Hepatic stellate cell (primary cell): ENCODE results near the gene C3orf22.
A peak's percentile ranks its signal among the peaks of the same experiment; 100 is the strongest.

ENCODE experiments used
- DNase-seq: peaks from one replicate; pipeline ENCODE4 v3.0.0; 2011; ENCODE audit warnings: low spot score

C3orf22 gene

DNA sequence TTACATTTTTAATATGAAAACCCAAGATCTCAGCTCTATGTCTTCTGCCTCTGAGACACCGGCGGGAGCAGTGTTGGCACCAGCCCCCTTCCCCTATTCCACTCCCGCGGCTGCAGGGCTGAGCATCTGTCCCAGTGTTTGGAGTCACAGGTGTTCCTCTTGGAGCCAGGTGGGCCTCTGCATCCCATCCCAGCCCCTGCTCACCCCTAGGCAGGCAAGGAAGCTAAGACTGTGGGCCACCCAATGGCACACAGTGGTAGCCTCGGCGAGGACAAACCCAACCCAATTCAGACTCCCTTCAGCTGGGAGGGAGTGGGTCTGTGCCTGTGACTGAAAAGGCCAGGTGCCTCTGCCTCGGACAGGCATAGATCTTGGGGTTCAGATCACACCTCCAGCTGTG, 31.7 kb downstream of the C3orf22 start:
- DNase-seq, result no peak

- DNase-seq, result no peak
These were observed 32.1 kb downstream of the C3orf22 start for GRCh38 chr3:126526668-126527005.

DNA sequence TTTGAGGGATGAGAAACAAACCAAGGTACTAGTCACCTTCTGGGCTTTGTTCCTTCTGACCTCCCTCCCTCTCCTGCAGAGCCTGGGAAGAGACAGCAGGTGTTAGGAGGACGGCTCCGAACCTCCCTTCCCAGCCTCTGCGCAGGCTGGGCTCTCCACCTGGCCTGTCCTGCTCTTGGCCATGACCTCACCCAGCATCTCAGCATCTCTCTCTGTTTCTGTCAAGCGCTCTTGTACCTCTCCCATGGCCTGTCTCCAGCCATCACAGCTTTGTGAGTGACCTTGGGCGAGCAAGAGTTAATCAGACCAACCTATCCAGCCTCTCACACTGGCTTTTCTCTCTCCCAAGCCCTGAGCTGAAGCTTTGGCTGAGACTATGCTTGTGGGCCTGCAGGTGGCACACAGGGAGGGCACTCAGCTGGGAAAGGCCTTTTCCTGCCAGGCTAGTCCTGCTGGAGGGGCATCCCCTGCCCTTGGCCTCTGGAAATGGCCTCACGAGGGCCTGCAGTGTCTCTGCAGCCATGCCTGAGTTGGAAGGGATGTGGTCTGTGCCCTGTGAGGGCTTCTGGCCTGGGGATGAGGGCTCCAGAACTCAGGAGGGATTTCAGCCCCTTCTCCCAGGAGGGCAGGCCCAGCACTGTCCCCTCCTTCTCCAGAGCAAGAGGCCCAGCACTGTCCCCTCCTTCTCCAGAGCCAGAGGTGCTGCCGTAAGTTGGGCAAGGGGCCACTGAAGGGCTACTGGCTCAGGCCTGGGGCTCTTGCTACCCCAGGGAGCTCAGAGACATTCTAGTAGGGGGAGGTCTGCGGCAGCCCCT, 32.7 kb downstream of the C3orf22 start:
- no peak for DNase-seq

- no peak for DNase-seq
These were observed 33.5 kb downstream of the C3orf22 start for GRCh38 chr3:126525091-126525852.

DNA sequence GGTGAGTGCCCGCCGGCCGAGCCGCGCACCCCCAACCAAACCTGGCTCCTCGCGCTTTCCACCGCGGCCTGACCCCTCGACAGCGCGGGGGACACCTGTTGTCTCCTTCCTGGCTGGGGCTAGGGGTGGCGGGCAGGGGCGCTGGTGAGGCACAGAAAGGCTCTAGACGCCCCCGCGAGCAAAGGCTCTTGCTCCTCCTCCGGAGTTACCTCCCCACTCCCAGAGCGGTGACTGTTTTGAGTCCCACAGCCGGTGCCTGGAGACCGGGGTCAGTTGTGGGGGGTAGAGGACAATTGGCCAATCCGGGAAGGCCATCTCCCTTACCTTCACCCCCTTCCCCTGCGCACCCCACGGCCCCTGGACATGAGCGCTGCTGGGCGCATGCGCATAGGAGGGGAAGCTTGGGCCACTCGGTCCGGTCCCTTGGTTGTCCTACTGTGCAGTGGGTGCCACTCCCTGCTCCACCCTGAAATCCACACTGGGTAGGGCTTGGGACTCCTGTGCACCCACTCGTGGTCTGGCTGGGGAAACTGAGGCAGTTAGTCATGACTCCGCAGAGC, 34.2 kb downstream of the C3orf22 start:
- DNase-seq, result no peak

- DNase-seq, result peak; percentile 43
These were observed 34.8 kb downstream of the C3orf22 start, which contains the start of gene CHST13 for GRCh38 chr3:126523745-126524428. CHST13 (plus strand) TSS chr3:126524155; CDS start chr3:126524333, 178 bp downstream.

DNA sequence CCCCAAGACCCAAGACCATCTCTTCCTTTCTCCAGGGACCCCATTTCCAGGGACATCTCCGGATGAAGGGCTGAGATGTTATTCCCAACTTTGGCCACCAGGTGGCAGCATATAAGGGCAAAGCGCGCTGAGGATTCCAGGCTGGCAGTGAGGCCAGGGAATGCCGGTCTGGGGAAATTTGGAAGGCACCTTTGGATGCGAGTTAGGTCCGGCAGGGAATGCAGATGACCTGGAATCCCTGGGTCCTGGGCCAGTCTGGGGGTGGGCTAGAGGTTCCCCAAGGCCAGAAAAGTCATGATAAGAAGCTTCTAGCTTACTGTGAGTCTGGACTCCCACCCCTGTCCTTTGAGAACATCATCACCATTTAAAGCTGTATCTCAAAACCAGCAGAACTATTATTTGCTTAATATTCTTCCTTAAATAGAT, 36.4 kb downstream of the C3orf22 start:
- peak; percentile 87 for DNase-seq

DNA sequence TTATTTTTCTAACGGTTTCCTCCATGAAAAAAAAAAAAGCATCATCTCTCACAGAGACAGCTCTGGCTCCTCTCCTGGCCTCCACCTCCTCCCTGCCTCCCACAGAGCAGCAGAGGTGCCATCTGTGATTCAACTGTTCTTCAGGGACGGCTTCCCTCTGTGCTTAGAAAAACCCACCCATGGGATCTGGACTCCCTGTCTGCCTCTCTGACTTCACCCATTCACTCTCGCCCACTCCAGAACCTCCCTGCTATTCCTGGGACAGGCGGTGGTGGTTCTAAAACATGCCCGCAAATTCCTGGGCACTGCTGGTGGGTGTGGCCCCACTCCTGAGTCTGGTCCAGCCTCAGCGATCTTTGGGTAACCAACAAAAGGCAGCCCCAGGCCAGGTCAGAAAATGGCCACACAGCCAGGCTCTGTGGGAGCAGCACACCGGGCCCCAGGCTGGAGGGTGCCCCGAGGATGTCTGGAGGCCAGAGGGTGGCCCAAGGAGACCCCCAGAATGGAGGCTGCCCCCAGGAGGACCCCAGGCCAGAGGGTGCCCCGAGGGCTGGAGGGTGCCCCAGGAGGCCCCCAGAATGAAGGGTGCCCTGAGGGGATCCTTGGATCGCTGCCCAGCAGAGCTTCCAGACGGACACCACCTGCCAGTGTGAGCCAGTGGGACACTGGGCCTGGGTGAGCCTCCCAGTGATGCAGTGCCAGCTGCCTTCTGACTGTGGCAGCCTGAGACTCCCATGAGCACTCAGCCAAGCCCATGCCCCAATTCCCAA, 37.4 kb downstream of the C3orf22 start:
- no peak for DNase-seq

DNA sequence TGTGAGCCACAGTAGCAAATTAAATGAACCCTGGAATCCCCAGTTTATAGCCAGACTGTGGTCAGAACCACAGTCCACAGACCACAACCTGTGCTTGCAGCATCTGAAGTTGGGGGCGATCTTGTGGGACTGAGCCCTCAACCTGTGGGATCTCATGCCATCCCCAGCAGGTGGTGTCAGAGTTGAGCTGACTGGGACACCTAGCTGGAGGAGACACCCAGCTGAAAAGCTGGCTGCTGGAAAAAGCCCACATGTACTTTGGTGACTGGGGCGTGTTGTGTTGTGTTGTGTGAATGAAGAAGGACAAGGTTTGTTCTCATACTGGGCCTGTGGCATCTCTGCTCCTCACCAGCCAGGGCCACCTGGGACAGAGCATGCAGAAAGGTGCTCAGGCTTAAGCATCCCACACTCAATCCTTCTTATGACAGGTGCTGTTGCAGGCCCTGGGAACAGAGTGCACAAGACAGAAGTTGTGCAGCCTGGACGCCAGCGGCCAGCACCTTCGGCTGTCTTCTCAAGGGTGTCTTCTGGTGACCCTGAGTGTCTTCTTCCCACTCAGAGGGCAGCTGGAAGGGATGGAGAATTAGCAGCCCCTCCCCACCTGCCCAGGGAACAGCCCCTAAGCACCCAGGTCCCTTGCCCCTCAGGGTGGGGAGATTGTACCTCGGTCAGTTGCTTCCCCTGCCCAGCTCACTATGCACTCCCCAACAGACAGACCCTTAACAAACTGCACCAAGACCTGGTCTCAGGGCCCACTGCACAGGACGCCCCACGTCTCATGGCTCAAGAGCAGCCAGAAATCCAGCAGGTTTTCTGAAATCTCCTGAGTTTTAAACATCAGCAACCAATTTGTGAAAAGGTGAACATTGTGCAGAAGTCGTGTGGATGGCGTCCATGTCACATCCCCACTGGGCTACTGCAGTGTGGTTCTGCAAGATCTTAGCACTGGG, 39.0 kb downstream of the C3orf22 start:
- no peak for DNase-seq

- no peak for DNase-seq
These were observed 40.0 kb downstream of the C3orf22 start for GRCh38 chr3:126518779-126519177.

DNA sequence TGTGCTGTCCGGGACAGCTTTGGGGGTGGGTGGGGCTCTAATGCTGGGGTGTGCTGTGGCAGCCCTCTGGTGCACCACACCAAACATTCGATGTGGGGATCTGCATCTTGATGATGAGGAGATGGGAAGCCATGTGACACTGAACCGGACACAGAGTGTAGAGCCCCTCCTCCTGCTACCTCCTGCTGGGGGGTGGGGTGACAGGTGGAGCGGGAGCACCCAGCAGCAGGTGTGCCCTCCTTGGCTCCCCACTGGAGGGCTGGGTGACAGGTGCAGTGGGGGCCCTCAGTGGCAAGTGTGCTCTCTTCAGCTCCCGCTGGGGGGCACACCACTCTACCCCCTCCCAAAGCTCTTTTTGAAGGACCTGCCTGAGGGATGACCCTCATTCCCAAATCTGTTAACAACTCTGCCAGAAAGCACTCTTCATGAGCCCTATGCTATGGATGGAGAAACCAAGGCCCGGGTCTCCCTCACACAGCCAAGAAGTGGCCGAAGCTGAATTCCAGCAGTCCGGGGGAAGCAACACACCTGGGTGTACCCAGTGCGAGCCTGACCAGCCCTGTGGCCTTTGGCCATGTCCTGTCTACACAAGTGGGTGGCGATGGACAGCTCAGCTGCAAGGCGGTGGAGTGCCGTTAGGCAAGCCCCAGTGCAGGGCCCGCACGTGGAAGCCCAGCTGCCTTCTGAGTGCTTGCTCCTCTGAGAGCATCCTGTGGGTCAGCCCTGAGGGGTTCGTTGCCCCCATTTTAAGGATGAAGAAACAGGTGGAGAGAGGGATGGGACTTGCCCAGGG, 40.5 kb downstream of the C3orf22 start:
- no peak for DNase-seq

DNA sequence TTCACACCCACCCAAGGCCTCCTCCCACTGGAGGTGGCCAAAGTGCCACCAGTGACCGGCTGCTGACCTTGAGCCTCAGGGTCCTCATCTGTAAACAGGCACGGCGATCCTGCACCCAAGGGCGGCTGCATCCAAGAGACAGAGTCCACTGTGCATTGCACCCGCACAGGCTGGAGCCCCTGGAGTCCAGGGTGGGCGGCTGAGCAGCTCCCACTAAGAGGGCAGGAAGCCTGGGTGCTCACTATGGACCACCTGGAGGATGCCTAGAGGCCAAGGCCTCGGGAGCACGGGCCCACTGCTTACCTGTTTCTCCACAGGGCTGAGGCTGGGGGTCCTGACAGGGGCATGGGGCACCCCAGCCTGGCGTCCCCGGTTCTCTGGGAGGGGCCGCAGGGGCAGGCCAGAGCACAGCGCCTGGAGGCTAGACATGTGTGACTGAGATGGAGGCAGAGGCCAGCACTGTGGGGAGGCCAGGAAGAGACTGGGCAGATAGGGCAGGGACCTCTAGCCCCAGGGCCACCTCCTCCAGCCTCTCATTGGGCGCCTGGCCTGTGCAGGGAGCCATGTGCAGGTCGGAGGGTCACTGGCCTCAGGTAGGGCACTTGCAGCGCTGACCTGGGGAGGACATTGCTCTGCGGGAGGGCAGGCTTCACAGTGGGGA, 41.3 kb downstream of the C3orf22 start, which contains the start of gene UROC1:
Gene UROC1 (minus strand): TSS at position 483 of the 661 bp plus-strand sequence. CDS start 54 bp downstream, at position 429.
- DNase-seq, result no peak

DNA sequence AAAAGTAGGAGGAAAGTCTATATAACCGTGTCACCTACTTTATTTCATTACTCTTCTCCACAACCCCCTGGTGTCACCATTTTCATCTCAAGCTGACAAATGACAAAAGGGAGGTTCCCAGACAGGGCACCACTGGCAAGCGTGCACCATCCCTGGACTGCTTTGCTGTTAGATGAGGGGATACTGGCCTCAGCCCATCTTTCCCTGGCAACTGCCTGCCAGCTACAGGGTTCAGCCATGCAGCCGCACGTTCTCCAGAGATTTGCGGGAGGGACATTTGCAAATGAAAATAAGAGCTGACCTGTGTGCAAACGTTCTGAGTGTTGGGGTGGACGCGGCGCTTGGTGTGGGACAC, 41.8 kb downstream of the C3orf22 start:
- DNase-seq, result no peak

- no peak for DNase-seq
These were observed 42.4 kb downstream of the C3orf22 start for GRCh38 chr3:126516152-126516935.

- no peak for DNase-seq
These were observed 43.5 kb downstream of the C3orf22 start for GRCh38 chr3:126515066-126515706.

GRCh38 chr3:126514161-126514560, 44.6 kb downstream of the C3orf22 start:
- DNase-seq, result no peak

DNA sequence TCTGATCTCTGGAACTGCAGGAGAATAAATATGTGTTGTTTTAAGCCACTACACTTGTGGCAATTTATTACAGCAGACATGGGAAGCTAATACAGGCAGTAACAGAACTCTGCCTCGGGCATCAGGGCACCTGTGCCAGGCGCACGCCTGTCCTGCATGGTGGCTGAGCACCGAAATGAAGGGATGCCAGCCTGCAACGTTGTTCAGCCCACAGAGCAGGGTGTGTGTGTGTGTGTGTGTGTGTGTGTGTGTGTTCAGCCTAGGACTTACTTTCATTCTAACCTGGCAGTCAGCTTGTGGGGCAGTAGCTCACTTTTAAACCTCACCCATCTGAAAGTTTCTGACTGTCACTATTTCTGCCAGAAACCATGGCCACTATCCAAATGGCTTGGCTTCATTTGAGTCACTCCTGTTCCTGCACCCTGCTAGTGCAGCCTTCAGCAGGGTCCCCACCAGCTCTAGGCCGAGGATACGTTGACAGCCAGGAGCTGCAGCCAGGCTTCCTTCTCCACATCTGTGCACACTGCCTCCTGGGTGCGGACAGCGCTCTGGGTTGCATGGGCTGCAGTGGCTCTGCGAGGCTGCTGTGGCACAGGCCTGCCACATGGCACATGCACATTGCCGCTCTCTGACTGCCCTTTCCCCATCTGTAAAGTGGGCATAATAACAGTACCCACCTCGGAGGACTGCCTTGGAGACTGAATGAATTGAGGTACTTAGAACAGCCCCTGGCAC, 45.6 kb downstream of the C3orf22 start:
- no peak for DNase-seq
